Activated effector memory CD4-positive, alpha-beta T cell treated with anti-CD3 and anti-CD28 coated beads, Interleukin-2, amount 50 U/mL, for 16 hours (primary cell): ENCODE measurements around the gene CACHD1.
"Not testable (repeated sequence)": the region's sequence is repeated elsewhere in the genome, so short reads cannot be mapped to it uniquely, and the experiment has no call there.

Source experiments
- DNase-seq: peaks from one replicate; pipeline ENCODE4 v3.0.0-alpha.2; 2020

CACHD1 gene

DNA sequence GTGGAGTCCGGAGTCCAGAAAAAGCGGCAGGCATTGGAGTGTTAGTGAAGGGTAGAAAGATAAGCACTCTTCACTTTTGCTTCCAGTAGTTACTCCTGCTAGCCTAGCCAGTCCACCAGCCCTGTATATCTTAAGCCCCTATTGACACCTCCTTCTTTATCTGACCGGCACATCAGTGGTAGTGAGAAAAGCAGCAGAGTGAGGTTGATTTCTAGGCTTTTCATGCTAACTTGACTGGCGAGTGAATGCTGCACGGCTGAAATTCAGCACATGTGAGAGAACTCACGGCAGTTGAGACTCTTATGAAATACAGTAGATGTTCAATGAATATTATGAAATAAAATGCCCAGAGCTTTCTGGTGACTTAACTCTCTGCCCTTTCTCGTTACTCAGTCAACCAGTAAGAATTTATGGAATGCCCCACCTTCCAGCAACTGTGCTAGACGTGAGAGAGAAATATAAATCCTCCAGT lies 128.2 kb downstream of the CACHD1 start:
- DNase-seq, result no peak

DNA sequence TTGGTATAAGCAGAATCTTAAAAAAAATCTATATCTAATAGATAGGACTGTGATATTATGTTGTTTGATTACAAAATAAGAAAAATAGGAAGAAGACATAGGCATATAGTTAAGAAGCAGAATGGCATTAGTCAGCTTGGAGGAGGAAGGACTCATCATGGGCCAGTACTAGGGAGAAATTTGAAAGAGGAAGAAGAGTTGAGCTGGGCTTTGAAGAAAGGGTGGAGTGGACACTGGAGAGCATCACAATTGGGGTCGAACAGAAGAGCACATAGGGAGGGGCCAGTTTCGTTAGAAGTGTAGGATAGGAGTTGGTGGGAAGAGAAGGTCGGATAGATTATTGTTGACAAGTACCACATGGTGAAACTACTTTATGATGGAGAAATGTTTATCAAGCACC lies 129.3 kb downstream of the CACHD1 start:
- no peak for DNase-seq

DNA sequence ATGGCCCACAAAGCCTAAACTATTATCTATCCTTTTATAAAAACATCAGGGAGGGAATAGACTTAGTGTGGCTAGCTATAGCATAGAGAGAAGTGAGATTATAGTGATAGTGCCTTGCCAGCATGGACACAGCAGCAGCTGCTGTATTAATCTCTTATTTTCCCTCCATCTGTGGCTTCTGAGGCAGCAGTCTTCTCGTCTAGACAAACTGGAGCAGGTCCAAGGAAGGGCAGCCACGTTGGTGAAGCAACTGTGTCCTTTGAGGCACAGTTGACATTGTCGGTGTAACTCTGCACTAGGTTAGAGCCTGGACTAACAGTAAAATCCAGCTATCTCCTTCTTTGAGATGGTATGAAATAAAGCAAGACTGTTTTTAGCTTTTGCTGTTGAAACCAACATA lies 131.3 kb downstream of the CACHD1 start:
- no peak for DNase-seq

DNA sequence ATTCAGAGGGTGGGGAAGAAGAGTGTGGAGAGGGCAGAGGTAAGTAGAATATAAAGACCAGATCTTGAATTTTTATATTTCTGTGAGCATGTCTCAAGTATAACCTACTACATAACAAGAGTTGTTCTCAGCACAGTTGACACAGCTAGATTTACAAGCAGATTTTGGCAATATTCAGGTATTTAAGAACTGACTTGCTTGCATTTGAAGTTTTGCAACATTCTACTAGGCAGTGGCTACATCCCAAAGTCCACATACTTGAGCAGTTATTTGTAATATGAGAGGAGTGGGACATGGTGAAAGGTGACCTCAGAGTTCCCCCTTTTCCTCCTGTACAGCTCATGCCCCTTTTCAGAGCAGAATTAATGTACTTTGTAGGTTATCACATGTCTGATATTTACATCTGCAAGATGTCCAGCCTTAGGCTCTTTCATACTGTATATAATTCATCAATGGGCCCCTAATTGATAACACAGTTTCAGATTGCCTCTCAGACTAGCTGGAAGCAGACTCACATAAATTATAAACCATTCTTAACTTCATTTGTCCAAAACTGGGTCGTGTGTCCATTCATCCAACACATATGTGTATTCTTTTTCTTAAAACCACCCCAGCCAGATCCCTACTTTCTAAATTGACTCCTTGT lies 138.2 kb downstream of the CACHD1 start:
- no peak for DNase-seq

DNA sequence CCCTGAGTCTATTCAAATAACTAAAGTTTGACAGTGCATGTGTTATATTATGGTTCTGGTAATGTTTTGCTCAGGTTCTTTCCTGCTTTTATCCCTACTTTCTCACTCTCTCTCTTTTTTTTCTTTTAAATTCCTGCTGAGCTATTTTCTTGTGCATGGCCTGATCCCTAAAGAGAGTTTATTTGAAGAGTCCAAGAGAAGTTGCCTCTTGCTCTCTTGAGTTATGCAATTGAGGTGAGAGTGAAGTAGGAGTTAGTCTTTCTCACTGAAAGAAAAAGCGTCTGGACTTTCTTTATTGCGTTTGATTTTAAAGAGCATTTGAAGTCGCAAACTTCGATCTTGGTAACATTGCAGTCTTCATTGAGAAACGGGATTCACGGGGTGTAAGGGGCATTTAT lies 138.7 kb downstream of the CACHD1 start:
- DNase-seq, result no peak

DNA sequence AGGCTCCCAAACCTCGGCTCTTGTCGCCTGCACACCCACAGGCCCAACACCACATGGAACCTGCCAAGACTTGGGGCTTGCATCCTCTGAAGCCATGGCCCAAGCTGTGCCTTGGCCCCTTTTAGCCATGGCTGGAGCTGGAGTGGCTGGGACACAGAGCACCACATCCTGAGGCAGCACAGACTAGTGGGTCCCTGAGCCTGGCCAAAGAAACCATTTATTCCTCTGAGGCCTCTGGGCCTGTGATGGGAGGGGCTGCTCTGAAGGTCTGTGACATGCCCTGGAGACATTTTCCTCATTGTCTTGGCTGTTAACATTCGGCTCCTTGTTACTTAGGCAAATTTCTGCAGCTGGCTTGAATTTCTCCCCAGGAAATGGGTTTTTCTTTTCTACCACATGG lies 141.0 kb downstream of the CACHD1 start:
- not testable (repeated sequence) for DNase-seq

DNA sequence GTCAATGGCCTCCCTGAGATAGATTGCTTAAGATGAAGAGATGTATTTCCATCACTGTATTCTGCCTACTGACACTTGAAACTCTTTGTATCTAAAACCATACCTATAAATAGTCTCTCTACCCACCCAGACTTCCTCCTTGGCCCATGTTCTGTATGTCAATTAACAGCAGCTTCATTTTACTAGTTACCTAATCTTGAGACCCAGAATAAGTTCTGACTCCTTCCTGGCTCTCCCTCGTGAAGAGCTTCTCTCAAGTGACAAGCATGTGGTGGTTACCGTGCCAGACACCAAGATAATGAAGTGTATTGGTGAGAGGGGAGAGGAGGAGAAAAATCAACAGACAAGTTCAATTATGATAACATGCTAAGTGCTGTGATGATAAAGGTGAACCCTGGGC lies 146.1 kb downstream of the CACHD1 start:
- DNase-seq, result no peak

DNA sequence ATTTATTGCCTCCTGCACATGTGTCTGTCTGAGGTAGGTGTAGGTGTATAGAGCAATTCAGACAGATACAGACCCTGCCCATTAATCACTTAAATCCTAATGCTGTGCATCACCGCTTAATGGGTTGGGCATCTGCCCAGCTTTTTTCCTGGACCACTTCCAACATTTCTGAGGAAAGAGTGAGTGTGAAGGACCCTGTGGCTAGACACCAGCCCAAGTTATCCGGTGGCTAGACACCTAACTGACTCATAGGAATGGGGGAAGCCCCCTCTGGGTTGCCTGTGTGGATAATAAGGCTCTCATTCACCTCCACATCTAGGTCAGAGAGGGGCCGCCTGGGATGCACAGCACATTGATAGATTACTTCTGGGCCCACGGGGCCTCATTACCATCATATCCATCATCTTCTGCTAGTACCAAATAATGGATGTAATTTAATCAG lies 153.8 kb downstream of the CACHD1 start:
- DNase-seq, result no peak

DNA sequence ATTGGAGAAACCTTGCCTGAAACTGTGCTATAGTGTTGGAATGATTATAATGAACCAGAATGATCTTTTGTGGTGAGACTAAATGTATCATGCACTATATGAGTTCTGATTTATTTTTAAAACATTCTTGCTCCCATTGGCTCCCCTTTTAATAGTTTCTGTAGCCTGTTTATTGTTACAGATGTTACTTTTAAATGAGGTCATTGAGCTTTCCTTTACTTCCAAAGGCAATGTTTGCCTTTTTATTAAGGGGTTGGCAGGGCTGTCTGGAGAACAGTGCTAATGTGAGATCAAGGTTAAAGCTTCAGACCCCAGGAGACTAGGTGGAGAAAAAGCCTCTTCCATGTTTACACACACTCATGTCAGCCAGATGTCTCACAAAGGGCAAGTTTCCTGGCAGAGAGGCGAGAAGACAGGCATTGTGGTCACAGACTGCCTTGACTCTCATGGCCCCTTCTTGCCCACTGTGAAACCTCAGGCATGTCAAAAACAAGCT lies 154.3 kb downstream of the CACHD1 start:
- DNase-seq, result no peak

DNA sequence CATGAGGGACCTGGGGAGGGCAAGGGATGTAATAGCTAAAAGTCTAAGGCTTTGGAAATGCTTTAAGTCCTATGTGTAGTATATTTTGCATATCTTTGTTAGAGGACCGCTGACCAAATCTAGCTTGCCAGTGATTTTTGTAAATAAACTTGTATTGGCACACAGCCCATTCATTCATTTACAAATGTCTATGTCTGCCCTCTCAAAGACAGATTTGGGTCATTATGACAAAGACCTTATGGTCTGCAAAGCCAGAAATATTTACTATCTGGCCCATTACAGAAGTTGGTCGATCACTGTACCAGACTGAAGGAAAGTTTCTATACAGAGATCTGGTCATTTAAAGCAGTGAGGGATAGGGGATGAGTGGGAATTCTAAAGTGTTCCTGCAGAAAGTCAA lies 154.9 kb downstream of the CACHD1 start:
- DNase-seq, result no peak

DNA sequence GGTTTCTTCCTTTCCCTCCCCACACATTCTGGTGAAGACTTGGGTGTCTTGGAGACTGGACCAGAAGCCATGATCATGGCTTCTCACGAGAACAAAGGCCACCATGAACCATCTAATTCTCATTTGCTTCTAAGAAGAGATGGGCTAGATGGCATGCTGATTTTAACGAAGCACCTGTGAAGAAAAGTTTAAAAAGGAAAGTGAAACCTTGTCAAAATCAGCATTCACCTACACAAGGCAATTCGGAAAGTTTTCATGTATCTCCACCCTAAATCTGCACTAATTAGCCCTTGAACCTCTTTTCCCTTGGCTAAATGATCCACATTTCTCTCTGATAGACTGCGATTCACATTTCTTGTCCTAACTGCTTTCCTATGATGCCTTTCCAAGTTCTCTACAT lies 160.7 kb downstream of the CACHD1 start:
- no peak for DNase-seq

DNA sequence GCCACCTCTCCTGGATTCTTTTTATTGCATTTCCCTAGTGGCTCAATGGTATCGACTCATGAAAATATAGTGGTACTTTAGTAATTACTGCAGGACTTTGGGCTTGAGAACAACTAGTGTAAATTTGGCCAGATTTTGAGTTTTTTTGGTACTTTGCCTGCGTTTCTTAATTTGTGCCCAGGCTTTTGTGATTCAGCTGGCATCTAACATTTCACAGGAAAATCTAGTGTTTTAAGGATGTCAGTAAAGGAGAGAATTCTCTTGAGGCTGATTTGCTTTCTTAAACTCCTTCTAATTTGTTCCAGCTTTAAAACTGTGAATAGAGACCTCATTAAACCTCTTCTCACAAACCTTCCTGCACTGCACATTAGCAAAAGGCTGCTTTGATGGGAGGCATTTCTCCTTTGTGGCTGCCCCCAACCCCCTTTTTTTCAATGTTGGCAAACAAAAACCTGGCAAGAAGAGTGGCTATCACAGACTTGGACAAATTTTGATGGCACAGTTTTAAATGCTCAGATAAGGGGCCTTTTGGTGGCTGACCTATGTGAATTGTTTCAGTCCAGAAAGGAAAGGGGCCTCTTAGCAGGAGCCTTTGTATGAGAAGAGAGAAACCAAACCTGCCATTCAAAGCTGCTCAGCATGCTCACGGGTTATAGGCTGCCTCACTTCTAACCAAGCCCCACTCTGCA lies 161.6 kb downstream of the CACHD1 start:
- DNase-seq, result no peak

DNA sequence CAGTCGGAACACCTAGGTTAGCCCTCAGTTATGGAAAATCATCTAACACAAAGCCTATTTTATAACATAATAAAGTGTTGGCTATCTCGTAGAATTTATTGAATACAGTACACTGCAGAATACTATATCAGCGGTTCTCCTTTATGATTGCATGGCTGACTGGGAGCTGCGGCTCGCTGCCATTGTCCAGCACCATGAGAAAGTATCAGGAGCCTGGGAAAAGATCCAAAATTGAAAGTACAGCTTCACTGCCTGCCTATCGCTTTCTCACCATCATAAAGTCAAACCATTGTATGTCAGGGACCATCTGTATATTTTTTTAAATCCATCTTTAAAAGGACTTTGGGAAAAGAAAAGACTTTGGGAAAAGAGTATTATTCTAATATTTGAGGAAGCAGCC lies 163.0 kb downstream of the CACHD1 start:
- DNase-seq, result no peak

DNA sequence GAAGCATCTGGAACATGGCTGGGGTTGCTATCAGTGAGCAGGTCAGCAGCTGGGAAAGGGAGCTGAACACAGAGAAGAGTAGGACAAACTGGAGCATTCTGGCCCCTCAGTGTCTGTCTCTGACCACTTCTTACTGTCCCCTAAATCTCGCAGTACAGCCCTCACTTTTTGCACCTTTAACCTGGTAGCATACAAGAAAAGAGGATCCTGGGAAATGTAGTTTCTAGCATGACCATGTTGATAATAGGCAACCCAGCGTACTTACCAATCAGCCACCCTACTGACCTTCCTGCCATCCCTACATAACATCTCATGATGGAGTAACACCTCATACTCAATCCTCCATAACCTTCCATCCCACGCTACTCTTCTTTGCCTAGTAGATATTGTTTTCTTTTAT lies 175.8 kb downstream of the CACHD1 start:
- no peak for DNase-seq

DNA sequence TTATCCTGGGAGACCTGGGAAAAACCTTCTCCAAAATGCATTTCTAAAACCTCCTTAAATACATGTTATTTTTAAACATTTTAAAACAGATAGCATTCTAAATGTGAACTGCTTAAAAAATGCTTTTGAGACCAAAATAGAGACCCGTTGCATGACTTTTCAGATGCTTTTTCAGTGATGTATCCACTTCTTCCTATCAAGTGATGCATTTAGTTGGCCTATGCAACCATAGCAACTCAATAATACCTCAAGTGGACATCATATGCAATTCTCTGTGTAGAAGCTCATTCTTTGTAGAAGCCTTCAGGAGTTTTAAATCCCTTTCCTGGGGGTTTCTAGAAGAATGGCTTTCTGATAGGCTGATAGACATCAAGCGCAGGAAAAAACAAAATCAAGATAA lies 180.5 kb downstream of the CACHD1 start:
- DNase-seq, result no peak

DNA sequence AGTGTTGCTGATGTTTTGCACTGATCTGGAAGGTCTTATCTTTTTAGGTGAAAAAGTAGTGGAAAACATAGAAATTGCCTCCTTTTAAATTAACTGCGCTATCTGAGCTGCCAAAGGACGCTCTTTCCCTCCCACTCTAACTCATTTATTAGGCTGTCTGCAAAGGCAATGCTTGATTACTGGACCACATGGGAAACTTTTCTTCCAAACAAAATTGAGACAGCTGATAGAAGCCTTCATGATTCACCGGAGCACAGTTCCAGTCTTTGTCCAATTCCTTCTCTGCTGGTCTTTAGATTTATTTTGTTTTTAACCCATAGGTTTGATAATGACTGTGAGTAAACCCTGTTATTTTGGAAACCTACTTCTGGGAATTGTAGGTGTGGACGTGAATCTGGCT lies 181.9 kb downstream of the CACHD1 start:
- no peak for DNase-seq

DNA sequence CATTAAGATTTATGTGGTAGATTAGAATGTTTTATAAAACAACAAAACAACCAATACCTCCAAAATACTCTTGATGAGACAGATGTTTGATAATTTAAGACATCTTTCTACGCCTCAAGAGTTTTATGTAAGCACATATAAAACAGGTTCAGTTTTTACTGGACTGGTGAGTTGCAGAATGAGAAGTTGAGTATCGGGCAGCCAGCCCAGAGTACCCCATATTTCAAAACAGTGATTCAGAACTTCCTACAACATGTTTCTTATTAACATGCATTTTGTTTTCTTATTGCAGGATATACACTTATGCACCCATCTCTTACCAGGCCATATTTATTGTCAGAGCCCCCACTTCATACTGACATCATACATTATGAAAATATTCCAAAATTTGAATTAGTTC lies 183.5 kb downstream of the CACHD1 start:
- no peak for DNase-seq

DNA sequence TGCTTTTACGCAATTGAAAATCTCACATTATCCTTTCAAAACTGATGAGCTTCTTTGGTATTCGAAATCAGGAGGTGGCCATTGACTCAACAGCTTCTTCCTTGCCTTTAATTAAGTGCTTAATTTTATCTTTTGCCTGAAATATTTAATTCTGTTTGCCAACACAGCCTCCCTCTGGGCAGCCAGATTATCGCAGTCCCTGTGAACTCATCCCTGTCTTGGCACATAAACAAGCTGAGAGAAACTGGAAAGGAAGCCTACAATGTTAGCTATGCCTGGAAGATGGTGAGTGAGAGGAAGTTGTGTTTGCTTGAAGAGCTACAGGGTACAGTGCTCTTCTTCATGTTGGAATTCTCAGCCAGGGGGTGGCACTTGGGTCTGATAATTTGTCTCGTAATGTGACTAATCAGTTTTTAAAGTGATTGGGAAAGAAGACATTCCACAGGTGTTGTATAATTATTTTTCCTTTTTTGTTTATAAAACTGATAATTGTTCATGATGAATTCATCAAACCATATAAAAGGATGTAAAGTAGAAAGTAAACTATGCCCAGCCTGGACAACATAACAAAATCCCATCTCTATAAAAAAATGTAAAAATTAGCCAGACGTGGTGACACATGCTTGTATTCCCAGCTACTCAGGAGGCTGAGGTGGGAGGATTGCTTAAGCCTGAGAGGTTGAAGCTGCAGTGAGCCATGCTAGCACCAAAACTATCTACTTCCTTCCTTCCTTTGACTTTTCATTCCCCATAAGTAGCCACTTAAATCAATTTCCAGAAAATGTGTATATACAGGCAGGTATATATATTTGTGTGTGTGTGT lies 184.8 kb downstream of the CACHD1 start:
- no peak for DNase-seq

DNA sequence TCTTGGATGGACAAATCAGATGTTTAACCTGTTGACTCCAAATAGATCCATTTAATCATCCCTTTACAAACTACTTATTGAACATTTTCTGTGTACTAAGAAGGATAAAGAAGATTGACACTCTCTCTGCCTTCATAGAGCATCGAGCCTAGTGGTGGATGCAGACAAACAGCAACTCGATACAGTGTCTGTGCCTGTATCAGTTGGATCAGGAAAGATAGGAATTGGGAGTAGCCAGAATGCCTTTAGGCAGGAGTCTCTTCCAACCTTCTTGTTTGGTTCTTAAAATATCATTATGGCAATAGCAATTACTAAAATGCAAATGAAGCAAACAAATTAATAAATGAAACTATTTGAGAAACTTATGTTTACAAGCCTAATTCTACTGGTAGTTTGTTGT lies 185.9 kb downstream of the CACHD1 start:
- no peak for DNase-seq

DNA sequence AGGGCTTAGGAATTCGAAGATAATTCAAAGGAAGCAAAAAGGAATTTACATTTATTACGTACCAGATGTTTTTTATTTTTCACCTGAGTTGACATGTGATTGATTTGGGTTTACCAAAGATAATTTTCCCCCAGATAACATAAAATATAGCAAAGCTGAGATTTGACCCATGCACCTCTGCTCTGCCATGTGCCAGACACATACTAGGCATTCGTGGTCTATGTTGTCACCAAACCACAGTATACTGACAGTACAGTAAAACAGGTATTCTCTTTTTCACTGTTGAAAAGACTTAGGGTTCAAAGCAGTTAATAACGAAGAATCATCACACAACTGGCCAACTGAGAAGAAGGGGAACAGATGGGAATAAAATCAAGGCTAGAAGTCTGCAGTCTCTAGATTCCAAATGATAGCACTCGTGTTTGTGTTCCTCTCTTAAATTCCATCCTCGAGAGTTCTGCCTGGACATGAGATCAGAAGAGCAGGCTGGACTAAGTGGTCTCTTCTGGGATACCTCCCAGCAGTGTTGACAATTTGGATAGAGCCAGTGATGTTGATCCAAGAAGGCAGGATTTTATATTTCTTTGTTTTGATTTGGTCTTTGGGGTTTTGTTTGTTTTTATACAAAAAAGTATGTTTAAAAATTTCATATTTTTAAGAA lies 189.7 kb downstream of the CACHD1 start:
- DNase-seq, result no peak

DNA sequence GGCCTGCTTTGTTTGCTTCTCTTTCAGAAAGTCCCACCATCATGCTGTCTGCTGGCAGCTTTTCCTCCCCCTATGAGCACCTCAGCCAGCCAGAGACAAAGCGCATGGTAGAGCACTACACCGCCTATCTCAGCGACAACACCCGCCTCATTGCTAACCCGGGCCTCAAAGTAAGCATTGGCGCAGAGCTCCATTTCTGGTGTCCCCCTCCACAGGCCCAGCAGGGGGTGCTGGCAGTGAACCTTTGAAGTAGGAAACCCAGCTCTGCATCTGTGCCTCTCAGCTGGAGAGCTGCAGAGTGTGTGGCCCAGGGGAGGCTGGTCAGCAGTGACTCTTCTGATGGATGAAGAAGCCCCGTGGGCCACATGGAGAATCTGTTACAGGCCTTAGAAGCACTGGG lies 193.7 kb downstream of the CACHD1 start:
- no peak for DNase-seq

DNA sequence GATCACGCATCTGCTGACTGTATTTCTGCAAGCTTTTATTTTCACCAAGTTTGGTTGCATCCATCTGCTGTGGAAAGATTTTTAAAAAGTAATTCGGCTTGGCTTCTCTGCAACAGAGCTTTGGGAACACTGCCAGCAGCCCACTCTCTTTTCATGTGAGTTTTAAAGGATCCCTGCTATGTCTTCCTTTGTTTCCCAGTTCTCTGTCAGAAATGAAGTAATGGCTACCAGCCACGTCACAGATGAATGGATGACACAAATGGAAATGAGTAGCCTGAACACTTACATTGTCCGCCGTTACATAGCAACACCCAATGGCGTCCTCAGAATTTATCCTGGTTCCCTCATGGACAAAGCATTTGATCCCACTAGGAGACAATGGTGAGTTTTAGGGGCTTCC lies 194.4 kb downstream of the CACHD1 start:
- no peak for DNase-seq

DNA sequence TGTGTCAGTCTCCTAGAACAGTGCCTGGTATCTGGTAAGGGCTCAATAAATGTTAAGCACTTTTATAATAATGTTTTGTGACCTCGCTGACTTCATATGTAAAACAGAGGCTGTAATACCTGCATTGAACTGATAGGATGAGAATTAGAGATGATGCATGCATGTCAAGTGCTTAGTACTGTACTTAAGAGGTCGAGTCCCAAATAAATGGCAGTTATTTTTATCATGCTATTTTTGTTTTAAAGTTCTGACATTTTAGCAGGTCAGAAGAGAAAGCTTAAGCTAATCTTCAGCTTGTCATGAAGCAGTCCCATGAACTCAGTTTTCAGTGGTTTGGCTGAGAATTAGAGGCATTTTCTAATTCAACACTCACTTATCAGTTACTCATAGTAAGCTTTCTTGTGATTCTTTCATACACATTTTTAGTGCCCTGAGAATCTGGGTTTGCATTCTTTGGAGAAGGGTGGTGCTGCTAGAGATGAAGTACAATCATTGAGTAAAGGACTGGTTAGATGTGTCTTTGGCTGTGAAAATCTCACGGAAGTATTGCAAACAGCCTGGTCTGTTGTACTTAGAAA lies 199.3 kb downstream of the CACHD1 start:
- no peak for DNase-seq
